Lung (tissue), 13 donors: ENCODE data around the gene IGFBP1. TPM values are rescaled to one million over a fixed set of nuclear protein-coding genes. Genes with fewer than 3 reads are reported as not detected.

Experiments
- ATAC-seq: fragments of 200-7000 bp; cut with Tn5 transposase; one replicate; pipeline ENCODE4 v1.9.1; 2020; ENCODE audit warnings: moderate number of reproducible peaks; ENCODE audit not compliant: insufficient read depth, low FRiP score
- DNase-seq, 3 donors: peaks; one replicate each; pipeline ENCODE4 v3.0.0-alpha.2; 2013 to 2017
- H3K27ac ChIP-seq, 2 donors: one replicate each; pipeline ENCODE4 v1.5.1; 2013; ENCODE audit warnings: mild to moderate bottlenecking in 2 of 2, moderate library complexity in 2 of 2, control low read depth in 1 of 2, inconsistent platforms in 1 of 2, low read depth in 1 of 2, low read length in 1 of 2
- H3K27me3 ChIP-seq, 3 donors: one replicate each; pipeline ENCODE4 v1.5.1; 2013; ENCODE audit warnings: low read length in 2 of 3; ENCODE audit not compliant: control insufficient read depth in 3 of 3, insufficient read depth in 3 of 3
- H3K36me3 ChIP-seq, 4 donors: one replicate each; pipeline ENCODE4 v1.5.1; 2013; ENCODE audit warnings: low read length in 4 of 4, mild to moderate bottlenecking in 1 of 4, moderate library complexity in 1 of 4; ENCODE audit not compliant: control insufficient read depth in 4 of 4, insufficient read depth in 4 of 4
- H3K4me1 ChIP-seq, 5 donors: one replicate each; pipeline ENCODE4 v1.5.1; 2013; ENCODE audit warnings: low read length in 5 of 5, mild to moderate bottlenecking in 2 of 5, moderate library complexity in 1 of 5; ENCODE audit not compliant: control insufficient read depth in 5 of 5, insufficient read depth in 5 of 5
- H3K4me3 ChIP-seq: one replicate; pipeline ENCODE4 v1.5.1; 2013; ENCODE audit warnings: mild to moderate bottlenecking, control low read depth, moderate library complexity
- H3K9ac ChIP-seq, 2 donors: one replicate each; pipeline ENCODE4 v1.5.1; 2013; ENCODE audit warnings: low read length in 2 of 2, control low read depth in 1 of 2; ENCODE audit not compliant: insufficient read depth in 1 of 2
- H3K9me3 ChIP-seq, 4 donors: one replicate each; pipeline ENCODE4 v1.5.1; 2013; ENCODE audit warnings: low read length in 3 of 4, mild to moderate bottlenecking in 1 of 4, moderate library complexity in 1 of 4; ENCODE audit not compliant: control insufficient read depth in 4 of 4, insufficient read depth in 3 of 4
- WGBS, 2 donors: extraction: QIAGEN DNeasy Blood & Tissue Kit; methylation state at CpG; one replicate each; pipeline ENCODE4 v1.1.7; 2013; 5-methylcytosine and 5-hydroxymethylcytosine counted together
- polyA plus RNA-seq, 2 donors: library from polyadenylated mRNA; stranded (reverse); fragments of 200-250 nt; gene quantifications; one replicate each; pipeline ENCODE4 v1.2.1, GENCODE V29; 2013
- small RNA-seq: library from RNA; depleted of rRNA; stranded (forward); fragments of <200 nt; gene quantifications from one replicate; pipeline ENCODE3, GENCODE V24; 2014; ENCODE audit warnings: low replicate concordance
- total RNA-seq, 2 donors: library from RNA; depleted of rRNA in 1 of 2; stranded (reverse); fragments of >200 nt in 1 of 2; gene quantifications; one replicate each; pipeline ENCODE4 v1.2.1, GENCODE V29; 2014 to 2021
- TF ChIP-seq, protein P1 (sequence below): IDR thresholded peaks from 2 replicates; pipeline ENCODE4 v1.5.1; 2012; ENCODE audit warnings: mild to moderate bottlenecking; ENCODE audit errors: control extremely low read depth, extremely low read depth
- donor health status: control.
- donor health status: control.
- donor health status: Bipolar disorder and iron deficiency.
- donor health status: healthy.
- donor health status: DM: yes; HTN: yes; CAD: no.

Gene IGFBP1
- total and polyA plus RNA-seq, 4 donors: 0.06 TPM; not detected in 3

DNA sequence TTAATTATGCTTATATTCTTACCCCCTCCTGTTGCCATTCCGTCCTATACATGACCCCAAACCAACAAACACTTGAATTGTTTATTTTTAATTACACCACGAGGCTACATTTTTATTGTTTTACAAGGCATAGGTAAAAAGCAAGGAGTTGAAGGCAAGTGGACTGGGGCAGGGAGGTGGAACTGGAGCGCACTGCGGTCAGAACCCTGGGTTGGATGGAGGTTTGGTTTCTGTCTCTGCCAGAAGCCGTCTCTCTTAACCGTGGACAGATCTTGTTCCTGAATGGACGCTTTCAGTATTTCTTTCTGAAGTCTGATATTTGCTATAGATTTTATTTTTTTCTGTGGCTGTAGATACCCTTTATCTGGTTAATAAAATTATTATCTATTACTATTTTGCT is 52.7 kb downstream of the IGFBP1 start:
- no peaks in the 10 kb centered on the region for H3K4me1 ChIP-seq
- ATAC-seq (no peak), DNase-seq (no peak)
- no peaks in the 10 kb centered on the region for H3K9me3 ChIP-seq
- 50 to 75% methylated on average over 7 of the region's 7 CpGs for WGBS, 2 donors
- H3K27ac ChIP-seq: no peak overlapping the region
- H3K4me3 ChIP-seq: no peak overlapping the region
- no peaks in the 10 kb centered on the region for H3K36me3 ChIP-seq
- TF ChIP-seq, protein P1, sequence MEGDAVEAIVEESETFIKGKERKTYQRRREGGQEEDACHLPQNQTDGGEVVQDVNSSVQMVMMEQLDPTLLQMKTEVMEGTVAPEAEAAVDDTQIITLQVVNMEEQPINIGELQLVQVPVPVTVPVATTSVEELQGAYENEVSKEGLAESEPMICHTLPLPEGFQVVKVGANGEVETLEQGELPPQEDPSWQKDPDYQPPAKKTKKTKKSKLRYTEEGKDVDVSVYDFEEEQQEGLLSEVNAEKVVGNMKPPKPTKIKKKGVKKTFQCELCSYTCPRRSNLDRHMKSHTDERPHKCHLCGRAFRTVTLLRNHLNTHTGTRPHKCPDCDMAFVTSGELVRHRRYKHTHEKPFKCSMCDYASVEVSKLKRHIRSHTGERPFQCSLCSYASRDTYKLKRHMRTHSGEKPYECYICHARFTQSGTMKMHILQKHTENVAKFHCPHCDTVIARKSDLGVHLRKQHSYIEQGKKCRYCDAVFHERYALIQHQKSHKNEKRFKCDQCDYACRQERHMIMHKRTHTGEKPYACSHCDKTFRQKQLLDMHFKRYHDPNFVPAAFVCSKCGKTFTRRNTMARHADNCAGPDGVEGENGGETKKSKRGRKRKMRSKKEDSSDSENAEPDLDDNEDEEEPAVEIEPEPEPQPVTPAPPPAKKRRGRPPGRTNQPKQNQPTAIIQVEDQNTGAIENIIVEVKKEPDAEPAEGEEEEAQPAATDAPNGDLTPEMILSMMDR: no peak
- no peaks in the 10 kb centered on the region for H3K27me3 ChIP-seq
- no peak overlapping the region for H3K9ac ChIP-seq

Small RNA genes lying within 50 kb of the gene (small RNA-seq; reads per million reads assigned to genes)
- not detected for gene RNU6-326P

Other genes with a start within 250 kb of the IGFBP1 start
- not detected for gene CCDC201, start 15.4 kb upstream of the IGFBP1 start, total RNA-seq
- not detected for gene CCDC201, start 15.4 kb upstream of the IGFBP1 start, polyA plus RNA-seq
- 10 to 100 TPM; 71.8 to 76.5 TPM for gene IGFBP3, start 32.8 kb downstream of the IGFBP1 start, total RNA-seq
- 10 to 100 TPM; 29.2 to 45.0 TPM for gene IGFBP3, start 32.8 kb downstream of the IGFBP1 start, polyA plus RNA-seq